Spleen (tissue), 11 donors: ENCODE results near the gene UNC5A. TPM values are rescaled to one million over a fixed set of nuclear protein-coding genes. Genes with fewer than 3 reads are reported as not detected.

Experiments used
- DNase-seq: peaks from one replicate; pipeline ENCODE4 v3.0.0-alpha.2; 2020
- H3K27ac ChIP-seq, 8 donors: fragments of 200-600 bp; sonication (generic) in 7 of 8; 1 replicate in 4 of 8; 2 replicates in 4 of 8; pipeline versions ENCODE4 v1.5.0 to v1.8.0; 2016 to 2021; ENCODE audit warnings: inconsistent platforms in 4 of 8, mild to moderate bottlenecking in 4 of 8, moderate library complexity in 1 of 8
- H3K27me3 ChIP-seq, 7 donors: fragments of 200-600 bp; sonication (generic) in 6 of 7; replicated peaks in 1 of 7; 1 replicate in 4 of 7; 2 replicates in 3 of 7; pipeline versions ENCODE4 v1.5.0 to v1.8.0; 2016 to 2021; ENCODE audit warnings: inconsistent platforms in 3 of 7, mild to moderate bottlenecking in 1 of 7
- H3K36me3 ChIP-seq, 6 donors: fragments of 200-600 bp; sonication (generic) in 5 of 6; 1 replicate in 4 of 6; 2 replicates in 2 of 6; pipeline versions ENCODE4 v1.5.0 to v1.8.0; 2016 to 2021; ENCODE audit warnings: inconsistent platforms in 2 of 6
- H3K4me1 ChIP-seq, 6 donors: fragments of 200-600 bp; sonication (generic) in 5 of 6; 1 replicate in 3 of 6; 2 replicates in 3 of 6; pipeline versions ENCODE4 v1.5.0 to v1.8.0; 2016 to 2021; ENCODE audit warnings: inconsistent platforms in 3 of 6
- H3K4me3 ChIP-seq, 8 donors: fragments of 200-600 bp; sonication (generic) in 7 of 8; 1 replicate in 4 of 8; 2 replicates in 4 of 8; pipeline versions ENCODE4 v1.5.0 to v1.8.0; 2016 to 2021; ENCODE audit warnings: inconsistent platforms in 4 of 8, mild to moderate bottlenecking in 4 of 8, moderate library complexity in 2 of 8
- H3K9me3 ChIP-seq, 8 donors: fragments of 200-600 bp; sonication (generic) in 7 of 8; 1 replicate in 4 of 8; 2 replicates in 4 of 8; pipeline versions ENCODE4 v1.5.0 to v1.8.0; 2016 to 2021; ENCODE audit warnings: inconsistent platforms in 4 of 8
- POLR2A ChIP-seq, 3 donors: fragments of 450-650 bp; IDR thresholded peaks; one replicate each; pipeline ENCODE4 v1.5.1; 2017; ENCODE audit warnings: antibody characterized with exemption in 3 of 3, mild to moderate bottlenecking in 1 of 3
- POLR2AphosphoS5 ChIP-seq, 3 donors: sonication (generic); formaldehyde crosslinking; IDR thresholded peaks; one replicate each; pipeline ENCODE4 v1.5.1; 2017; ENCODE audit warnings: antibody characterized with exemption in 3 of 3
- WGBS, 5 donors: extraction: QIAGEN DNeasy Blood & Tissue Kit in 3 of 5; methylation state at CpG; one replicate each; pipeline versions ENCODE4 v1.1.5 to v1.1.7; 2013 to 2018; 5-methylcytosine and 5-hydroxymethylcytosine counted together
- intact Hi-C: fragments of 100-400 bp; cut with DNase I; formaldehyde crosslinking; loops from one replicate; pipeline ENCODE4 v1.15.0; 2023; ENCODE audit warnings: low total_unique reads
- polyA plus RNA-seq, 3 donors: library from polyadenylated mRNA; stranded (reverse); fragments of 200-250 nt; gene quantifications; one replicate each; pipeline ENCODE4 v1.2.1, GENCODE V29; 2013
- total RNA-seq, 7 donors: library from RNA; depleted of rRNA in 3 of 7; stranded (reverse); fragments of >200 nt in 3 of 7; fragmentation: NEBNext Ultra II Directional in 4 of 7; extraction: Animal tissue kit (Norgen Biotek cat#: 25700) in 4 of 7; gene quantifications; one replicate each; pipeline versions ENCODE4 v1.1.0 to v1.2.1, GENCODE V29; 2016 to 2021
- TF ChIP-seq, protein P1 (sequence below), 11 experiments: fragments of 200-600 bp in 7 of 11; fragments of 450-650 bp in 4 of 11; sonication (generic) in 4 of 11; IDR thresholded peaks in 8 of 11; conservative IDR thresholded peaks in 3 of 11; 1 replicate in 7 of 11; 2 replicates in 4 of 11; pipeline versions ENCODE4 v1.4.0 to v1.8.0; 2016 to 2021; ENCODE audit warnings: antibody characterized with exemption in 11 of 11, inconsistent platforms in 4 of 11, mild to moderate bottlenecking in 1 of 11
- donor health status: healthy with polysubstance abuse.
- donor health status: DM: no; HTN: no; CAD: no; lungs with moderate emphysema.
- donor health status: DM: no; HTN: no; CAD: no.
- donor health status: Bipolar disorder and iron deficiency.
- donor health status: healthy.
- donor health status: DM: no; HTN: no; CAD: no.
- donor health status: DM: yes; HTN: yes; CAD: no.

Gene UNC5A
- total and polyA plus RNA-seq, 10 donors: 0.03 to 0.06 TPM; not detected in 8

DNA sequence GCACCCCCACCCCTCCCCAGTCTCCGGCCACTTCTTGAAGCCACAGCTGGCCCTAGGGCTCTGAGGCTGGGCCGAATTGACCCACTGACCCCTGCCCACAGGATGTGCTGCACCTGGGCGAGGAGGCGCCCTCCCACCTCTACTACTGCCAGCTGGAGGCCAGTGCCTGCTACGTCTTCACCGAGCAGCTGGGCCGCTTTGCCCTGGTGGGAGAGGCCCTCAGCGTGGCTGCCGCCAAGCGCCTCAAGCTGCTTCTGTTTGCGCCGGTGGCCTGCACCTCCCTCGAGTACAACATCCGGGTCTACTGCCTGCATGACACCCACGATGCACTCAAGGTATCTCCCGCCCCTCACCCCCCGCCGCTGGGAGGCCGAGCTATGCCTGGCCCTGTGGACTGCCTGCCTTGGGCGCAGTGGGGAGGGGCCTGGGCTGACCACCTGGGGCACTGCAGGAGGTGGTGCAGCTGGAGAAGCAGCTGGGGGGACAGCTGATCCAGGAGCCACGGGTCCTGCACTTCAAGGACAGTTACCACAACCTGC lies 67.5 kb downstream of the UNC5A start:
- 70 to 83% (median 72%) methylated on average over 16 to 21 of the region's 21 CpGs for WGBS, 5 donors
- peak; percentile 36 to 81 (median 58) for TF ChIP-seq POLR2AphosphoS5 (IDR thresholded peaks at IDR 0.05)
- no peak for TF ChIP-seq POLR2A (IDR thresholded peaks at IDR 0.05)
- intact Hi-C loops: no loop called here
- H3K4me1 ChIP-seq: peaks cover 0 to 13% (median 0%) of the 10 kb centered on the region in 6 donors
- no peak overlapping the region for H3K4me3 ChIP-seq
- H3K9me3 ChIP-seq: no peaks in the 10 kb centered on the region
- no peak for DNase-seq
- peaks cover 0 to 67% (median 7%) of the 10 kb centered on the region in 7 donors for H3K27me3 ChIP-seq
- H3K36me3 ChIP-seq: peaks cover 0 to 38% (median 9%) of the 10 kb centered on the region in 6 donors
- H3K27ac ChIP-seq: no peak overlapping the region

DNA sequence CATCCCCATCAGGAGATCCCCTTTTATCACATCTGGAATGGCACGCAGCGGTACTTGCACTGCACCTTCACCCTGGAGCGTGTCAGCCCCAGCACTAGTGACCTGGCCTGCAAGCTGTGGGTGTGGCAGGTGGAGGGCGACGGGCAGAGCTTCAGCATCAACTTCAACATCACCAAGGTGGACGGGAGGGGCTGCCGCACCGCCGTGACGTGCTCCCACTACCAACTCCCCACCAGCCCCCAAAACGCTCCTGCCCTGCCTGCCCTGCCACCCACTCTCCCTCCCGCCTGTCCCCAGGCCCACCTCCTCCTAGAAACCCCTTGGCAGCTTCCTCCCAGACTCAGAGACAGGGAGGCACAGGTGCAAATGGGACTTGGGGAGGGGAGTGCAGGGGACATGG lies 68.1 kb downstream of the UNC5A start:
- peaks cover 0 to 13% (median 0%) of the 10 kb centered on the region in 6 donors for H3K4me1 ChIP-seq
- DNase-seq: no peak
- H3K9me3 ChIP-seq: no peaks in the 10 kb centered on the region
- peaks cover 0 to 44% (median 9%) of the 10 kb centered on the region in 6 donors for H3K36me3 ChIP-seq
- H3K4me3 ChIP-seq: no peak overlapping the region
- no peak overlapping the region for H3K27ac ChIP-seq
- TF ChIP-seq POLR2AphosphoS5 (IDR thresholded peaks at IDR 0.05) (no peak), POLR2A (IDR thresholded peaks at IDR 0.05) (no peak)
- TF ChIP-seq, protein P1, sequence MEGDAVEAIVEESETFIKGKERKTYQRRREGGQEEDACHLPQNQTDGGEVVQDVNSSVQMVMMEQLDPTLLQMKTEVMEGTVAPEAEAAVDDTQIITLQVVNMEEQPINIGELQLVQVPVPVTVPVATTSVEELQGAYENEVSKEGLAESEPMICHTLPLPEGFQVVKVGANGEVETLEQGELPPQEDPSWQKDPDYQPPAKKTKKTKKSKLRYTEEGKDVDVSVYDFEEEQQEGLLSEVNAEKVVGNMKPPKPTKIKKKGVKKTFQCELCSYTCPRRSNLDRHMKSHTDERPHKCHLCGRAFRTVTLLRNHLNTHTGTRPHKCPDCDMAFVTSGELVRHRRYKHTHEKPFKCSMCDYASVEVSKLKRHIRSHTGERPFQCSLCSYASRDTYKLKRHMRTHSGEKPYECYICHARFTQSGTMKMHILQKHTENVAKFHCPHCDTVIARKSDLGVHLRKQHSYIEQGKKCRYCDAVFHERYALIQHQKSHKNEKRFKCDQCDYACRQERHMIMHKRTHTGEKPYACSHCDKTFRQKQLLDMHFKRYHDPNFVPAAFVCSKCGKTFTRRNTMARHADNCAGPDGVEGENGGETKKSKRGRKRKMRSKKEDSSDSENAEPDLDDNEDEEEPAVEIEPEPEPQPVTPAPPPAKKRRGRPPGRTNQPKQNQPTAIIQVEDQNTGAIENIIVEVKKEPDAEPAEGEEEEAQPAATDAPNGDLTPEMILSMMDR (IDR thresholded peaks at IDR 0.05 in 8 of 11, conservative IDR thresholded peaks at IDR 0.05 in 3 of 11): no peak
- 81 to 87% (median 85%) methylated on average over 4 to 12 of the region's 12 CpGs for WGBS, 5 donors
- intact Hi-C loops: no loop called here
- H3K27me3 ChIP-seq: peaks cover 0 to 67% (median 7%) of the 10 kb centered on the region in 7 donors

DNA sequence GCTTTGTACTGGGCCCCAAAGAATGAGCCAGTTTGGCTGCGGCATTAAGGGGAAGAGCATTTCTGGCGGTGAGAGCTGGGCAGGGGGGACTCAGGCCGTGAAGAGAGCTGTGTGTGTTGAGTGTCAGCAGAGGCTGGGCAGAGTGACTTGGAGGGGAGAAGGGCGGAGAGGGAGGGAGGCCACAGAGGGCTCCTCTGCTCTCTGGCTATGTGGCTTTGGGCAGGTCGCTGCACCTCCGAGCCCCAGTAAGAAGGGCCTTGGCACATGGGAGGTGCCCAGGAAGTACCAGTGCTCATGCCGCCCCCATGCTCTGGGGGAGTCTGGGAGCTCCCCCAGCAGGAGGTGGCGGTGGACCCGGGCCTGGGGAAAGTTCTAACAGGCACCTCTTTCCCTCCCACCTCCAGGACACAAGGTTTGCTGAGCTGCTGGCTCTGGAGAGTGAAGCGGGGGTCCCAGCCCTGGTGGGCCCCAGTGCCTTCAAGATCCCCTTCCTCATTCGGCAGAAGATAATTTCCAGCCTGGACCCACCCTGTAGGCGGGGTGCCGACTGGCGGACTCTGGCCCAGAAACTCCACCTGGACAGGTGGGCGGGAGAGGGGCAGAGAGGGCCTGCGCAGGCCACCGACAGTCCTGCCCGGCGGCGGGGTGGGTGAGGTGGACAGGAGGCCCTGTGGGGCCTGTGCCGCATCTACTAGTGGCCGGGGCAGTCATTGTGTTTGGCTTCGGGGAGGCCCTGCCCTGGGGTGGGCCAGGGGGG lies 68.7 kb downstream of the UNC5A start:
- H3K27me3 ChIP-seq: peaks cover 0 to 62% (median 7%) of the 10 kb centered on the region in 7 donors
- no peaks in the 10 kb centered on the region for H3K9me3 ChIP-seq
- 69 to 88% (median 85%) methylated on average over 6 to 23 of the region's 23 CpGs for WGBS, 5 donors
- peaks cover 0 to 13% (median 0%) of the 10 kb centered on the region in 6 donors for H3K4me1 ChIP-seq
- DNase-seq: no peak
- no peak overlapping the region for H3K27ac ChIP-seq
- H3K36me3 ChIP-seq: peaks cover 0 to 50% (median 9%) of the 10 kb centered on the region in 6 donors
- H3K4me3 ChIP-seq: no peak overlapping the region
- TF ChIP-seq POLR2A (IDR thresholded peaks at IDR 0.05) (no peak), POLR2AphosphoS5 (IDR thresholded peaks at IDR 0.05) (peak in 1 of 3 donors; percentile 18)
- intact Hi-C loops: no loop called here

DNA sequence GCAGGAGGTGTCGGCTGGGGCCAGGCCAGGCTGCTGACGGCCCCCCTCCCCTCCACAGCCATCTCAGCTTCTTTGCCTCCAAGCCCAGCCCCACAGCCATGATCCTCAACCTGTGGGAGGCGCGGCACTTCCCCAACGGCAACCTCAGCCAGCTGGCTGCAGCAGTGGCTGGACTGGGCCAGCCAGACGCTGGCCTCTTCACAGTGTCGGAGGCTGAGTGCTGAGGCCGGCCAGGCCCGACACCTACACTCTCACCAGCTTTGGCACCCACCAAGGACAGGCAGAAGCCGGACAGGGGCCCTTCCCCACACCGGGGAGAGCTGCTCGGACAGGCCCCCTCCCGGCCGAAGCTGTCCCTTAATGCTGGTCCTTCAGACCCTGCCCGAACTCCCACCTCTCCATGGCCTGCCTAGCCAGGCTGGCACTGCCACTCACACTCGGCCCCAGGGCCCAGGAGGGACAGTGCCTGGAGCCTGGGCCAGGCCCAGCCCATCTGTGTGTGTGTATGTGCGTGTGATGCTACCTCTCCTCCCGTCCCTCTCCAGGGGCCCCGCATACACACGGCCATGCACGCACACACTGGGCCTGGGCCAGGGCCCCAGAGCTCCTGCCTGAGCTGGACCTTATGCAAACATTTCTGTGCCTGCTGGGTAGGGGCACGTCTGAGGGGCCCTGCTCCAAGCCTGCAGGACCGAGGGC lies 69.5 kb downstream of the UNC5A start:
- no peaks in the 10 kb centered on the region for H3K9me3 ChIP-seq
- H3K4me3 ChIP-seq: no peak overlapping the region
- intact Hi-C loops: no loop called here
- WGBS, 5 donors: 68 to 83% (median 83%) methylated on average over 11 to 23 of the region's 23 CpGs
- TF ChIP-seq POLR2AphosphoS5 (IDR thresholded peaks at IDR 0.05) (peak in 1 of 3 donors; percentile 31), POLR2A (IDR thresholded peaks at IDR 0.05) (no peak)
- TF ChIP-seq, protein P1 (IDR thresholded peaks at IDR 0.05 in 8 of 11, conservative IDR thresholded peaks at IDR 0.05 in 3 of 11): no peak
- peaks cover 0 to 57% (median 9%) of the 10 kb centered on the region in 6 donors for H3K36me3 ChIP-seq
- DNase-seq: no peak
- peaks cover 0 to 55% (median 7%) of the 10 kb centered on the region in 7 donors for H3K27me3 ChIP-seq
- peaks cover 0 to 13% (median 0%) of the 10 kb centered on the region in 6 donors for H3K4me1 ChIP-seq
- H3K27ac ChIP-seq: no peak overlapping the region
